Measurements from ENCODE around the gene SLX9. TPM values are rescaled to one million over a fixed set of nuclear protein-coding genes. Genes with fewer than 3 reads are reported as not detected.

Gene SLX9
- polyA plus RNA-seq, 1 donor from 2014 or later: 15.4 TPM

DNA sequence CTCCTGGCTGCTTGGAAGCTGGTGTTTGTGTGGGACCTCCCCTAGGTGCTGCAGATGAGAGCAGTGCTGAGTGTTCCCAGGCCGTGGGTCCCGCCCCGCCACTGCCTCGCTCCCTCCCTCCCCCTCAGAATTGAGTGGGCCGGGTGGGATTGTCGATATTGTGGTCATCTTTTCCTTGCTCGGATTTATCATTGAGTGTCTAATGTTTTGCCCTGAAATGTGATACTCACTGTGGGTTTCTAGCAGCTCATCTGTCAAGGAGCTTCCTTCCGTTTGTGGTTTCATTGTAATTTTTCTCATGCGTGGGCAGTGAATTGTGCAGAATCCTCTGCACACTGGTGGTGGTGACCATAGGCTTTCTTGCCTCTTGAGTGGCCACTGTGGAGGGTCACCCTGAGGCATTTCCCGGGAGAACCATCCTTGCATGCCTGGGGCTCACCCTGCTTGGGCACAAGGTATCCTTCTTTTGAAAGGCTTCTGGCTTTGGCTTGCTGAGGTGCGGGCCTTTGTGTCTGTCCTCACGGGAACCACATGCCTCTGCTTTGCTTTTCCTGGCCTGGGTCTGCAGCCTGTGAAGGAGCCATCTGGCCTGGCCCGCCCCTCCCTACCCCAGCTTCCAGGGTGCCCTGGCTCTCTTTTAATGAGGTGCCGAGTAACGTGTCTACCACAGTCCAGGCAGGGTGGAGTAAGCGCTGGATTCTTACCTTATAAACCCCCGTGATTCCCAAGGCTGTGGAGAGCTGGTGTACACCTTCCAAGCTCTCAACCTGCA, 25.6 kb downstream of the SLX9 start:
- Histone ChIP-seq H3K9me3 (ENCODE audit: low read length) (no peaks in the 10 kb centered on the region), H3F3A (ENCODE audit: insufficient read depth, low read length, poor library complexity, severe bottlenecking) (no peaks in the 10 kb centered on the region), H3K79me2 (replicated peaks; ENCODE audit: insufficient read depth, low read length) (no peaks in the 10 kb centered on the region), H2AFZ (ENCODE audit: low read depth, low read length) (no peak overlapping the region), H3K27ac (ENCODE audit: low read length) (no peak overlapping the region), H3K4me3 (ENCODE audit: low read length) (no peak overlapping the region), H4K20me1 (ENCODE audit: insufficient read depth) (no peaks in the 10 kb centered on the region), H3K4me2 (ENCODE audit: low read length) (no peak overlapping the region), H3K36me3 (ENCODE audit: insufficient read depth, low read length) (peaks cover 3% of the 10 kb centered on the region), H3K9me2 (ENCODE audit: insufficient read depth, low read length) (no peaks in the 10 kb centered on the region), H3K27me3 (ENCODE audit: insufficient read depth, low read depth, low read length) (no peaks in the 10 kb centered on the region), H3K9ac (ENCODE audit: low read length) (no peak overlapping the region)
- TF ChIP-seq EZH2 (IDR thresholded peaks at IDR 0.05; ENCODE audit: borderline replicate concordance, insufficient read depth, low read length, poor library complexity, severe bottlenecking) (no peak), SMC3 (conservative IDR thresholded peaks at IDR 0.05; ENCODE audit: poor library complexity) (no peak), TAF1 (IDR thresholded peaks at IDR 0.05; ENCODE audit: low read depth) (no peak), EP300 (conservative IDR thresholded peaks at IDR 0.05; ENCODE audit: poor library complexity, severe bottlenecking) (no peak), RAD21 (conservative IDR thresholded peaks at IDR 0.05) (no peak), POLR2AphosphoS5 (IDR thresholded peaks at IDR 0.05) (no peak), MXI1 (conservative IDR thresholded peaks at IDR 0.05; ENCODE audit: poor library complexity, severe bottlenecking) (no peak)
- TF ChIP-seq, protein P1, sequence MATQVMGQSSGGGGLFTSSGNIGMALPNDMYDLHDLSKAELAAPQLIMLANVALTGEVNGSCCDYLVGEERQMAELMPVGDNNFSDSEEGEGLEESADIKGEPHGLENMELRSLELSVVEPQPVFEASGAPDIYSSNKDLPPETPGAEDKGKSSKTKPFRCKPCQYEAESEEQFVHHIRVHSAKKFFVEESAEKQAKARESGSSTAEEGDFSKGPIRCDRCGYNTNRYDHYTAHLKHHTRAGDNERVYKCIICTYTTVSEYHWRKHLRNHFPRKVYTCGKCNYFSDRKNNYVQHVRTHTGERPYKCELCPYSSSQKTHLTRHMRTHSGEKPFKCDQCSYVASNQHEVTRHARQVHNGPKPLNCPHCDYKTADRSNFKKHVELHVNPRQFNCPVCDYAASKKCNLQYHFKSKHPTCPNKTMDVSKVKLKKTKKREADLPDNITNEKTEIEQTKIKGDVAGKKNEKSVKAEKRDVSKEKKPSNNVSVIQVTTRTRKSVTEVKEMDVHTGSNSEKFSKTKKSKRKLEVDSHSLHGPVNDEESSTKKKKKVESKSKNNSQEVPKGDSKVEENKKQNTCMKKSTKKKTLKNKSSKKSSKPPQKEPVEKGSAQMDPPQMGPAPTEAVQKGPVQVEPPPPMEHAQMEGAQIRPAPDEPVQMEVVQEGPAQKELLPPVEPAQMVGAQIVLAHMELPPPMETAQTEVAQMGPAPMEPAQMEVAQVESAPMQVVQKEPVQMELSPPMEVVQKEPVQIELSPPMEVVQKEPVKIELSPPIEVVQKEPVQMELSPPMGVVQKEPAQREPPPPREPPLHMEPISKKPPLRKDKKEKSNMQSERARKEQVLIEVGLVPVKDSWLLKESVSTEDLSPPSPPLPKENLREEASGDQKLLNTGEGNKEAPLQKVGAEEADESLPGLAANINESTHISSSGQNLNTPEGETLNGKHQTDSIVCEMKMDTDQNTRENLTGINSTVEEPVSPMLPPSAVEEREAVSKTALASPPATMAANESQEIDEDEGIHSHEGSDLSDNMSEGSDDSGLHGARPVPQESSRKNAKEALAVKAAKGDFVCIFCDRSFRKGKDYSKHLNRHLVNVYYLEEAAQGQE (IDR thresholded peaks at IDR 0.05; ENCODE audit: borderline replicate concordance): no peak
- TF ChIP-seq, protein P2, sequence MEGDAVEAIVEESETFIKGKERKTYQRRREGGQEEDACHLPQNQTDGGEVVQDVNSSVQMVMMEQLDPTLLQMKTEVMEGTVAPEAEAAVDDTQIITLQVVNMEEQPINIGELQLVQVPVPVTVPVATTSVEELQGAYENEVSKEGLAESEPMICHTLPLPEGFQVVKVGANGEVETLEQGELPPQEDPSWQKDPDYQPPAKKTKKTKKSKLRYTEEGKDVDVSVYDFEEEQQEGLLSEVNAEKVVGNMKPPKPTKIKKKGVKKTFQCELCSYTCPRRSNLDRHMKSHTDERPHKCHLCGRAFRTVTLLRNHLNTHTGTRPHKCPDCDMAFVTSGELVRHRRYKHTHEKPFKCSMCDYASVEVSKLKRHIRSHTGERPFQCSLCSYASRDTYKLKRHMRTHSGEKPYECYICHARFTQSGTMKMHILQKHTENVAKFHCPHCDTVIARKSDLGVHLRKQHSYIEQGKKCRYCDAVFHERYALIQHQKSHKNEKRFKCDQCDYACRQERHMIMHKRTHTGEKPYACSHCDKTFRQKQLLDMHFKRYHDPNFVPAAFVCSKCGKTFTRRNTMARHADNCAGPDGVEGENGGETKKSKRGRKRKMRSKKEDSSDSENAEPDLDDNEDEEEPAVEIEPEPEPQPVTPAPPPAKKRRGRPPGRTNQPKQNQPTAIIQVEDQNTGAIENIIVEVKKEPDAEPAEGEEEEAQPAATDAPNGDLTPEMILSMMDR (IDR thresholded peaks at IDR 0.05; ENCODE audit: poor library complexity, severe bottlenecking): no peak

DNA sequence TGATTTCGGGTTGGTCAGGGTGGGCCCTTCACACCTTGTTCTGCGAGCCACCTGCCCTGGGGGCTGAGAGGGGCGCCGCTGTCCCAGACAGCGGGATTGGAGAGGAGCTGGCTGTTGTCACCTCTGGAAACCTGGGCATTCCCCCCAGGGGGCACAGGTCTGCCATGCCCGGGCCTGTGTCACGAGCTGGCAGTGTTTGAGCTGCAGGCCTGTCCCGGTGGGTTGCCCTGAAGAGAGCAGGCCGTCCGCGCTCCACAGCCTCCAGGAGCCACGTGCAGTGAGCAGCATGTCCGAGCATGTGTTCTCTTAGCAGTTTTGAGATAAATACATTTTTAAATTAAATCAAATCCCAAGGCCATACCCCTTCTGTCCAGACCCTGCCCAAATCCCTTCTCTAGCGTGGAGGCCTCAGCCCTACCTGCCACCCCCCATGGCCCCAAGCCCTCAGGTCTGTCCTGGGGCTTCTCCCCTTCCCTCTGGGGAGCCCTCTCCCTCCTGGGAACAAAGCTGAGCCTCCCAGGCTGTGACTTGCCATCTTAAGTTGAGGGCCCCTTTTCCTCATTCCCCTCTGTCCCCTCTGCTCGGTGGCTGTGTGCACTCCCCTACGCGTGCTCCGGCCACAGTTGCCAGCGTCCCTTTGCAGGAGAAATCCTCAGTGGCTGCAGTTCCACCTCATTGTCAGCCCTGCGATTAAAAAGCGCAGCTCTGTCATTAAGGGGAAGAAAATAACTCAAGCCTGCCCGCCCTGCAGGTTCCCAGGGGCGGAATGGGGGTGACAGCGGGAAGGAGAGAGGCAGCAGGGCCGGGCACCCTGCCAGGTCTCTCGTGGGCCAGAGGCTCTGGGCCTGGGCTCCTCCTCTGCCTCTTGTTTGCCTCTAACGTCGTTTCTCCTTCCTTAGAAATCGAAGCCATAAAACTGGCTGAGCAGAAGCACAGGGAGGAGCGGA, 26.6 kb downstream of the SLX9 start:
- TF ChIP-seq POLR2AphosphoS5 (IDR thresholded peaks at IDR 0.05) (no peak), TAF1 (IDR thresholded peaks at IDR 0.05; ENCODE audit: low read depth) (no peak), MXI1 (conservative IDR thresholded peaks at IDR 0.05; ENCODE audit: poor library complexity, severe bottlenecking) (no peak), EP300 (conservative IDR thresholded peaks at IDR 0.05; ENCODE audit: poor library complexity, severe bottlenecking) (no peak), SMC3 (conservative IDR thresholded peaks at IDR 0.05; ENCODE audit: poor library complexity) (no peak), RAD21 (conservative IDR thresholded peaks at IDR 0.05) (no peak), EZH2 (IDR thresholded peaks at IDR 0.05; ENCODE audit: borderline replicate concordance, insufficient read depth, low read length, poor library complexity, severe bottlenecking) (no peak)
- TF ChIP-seq, protein P1 (IDR thresholded peaks at IDR 0.05; ENCODE audit: borderline replicate concordance): no peak
- TF ChIP-seq, protein P2 (IDR thresholded peaks at IDR 0.05; ENCODE audit: poor library complexity, severe bottlenecking): no peak
- no peaks in the 10 kb centered on the region for H3K9me3 ChIP-seq (ENCODE audit: low read length)
- H3K79me2 ChIP-seq (replicated peaks; ENCODE audit: insufficient read depth, low read length): no peaks in the 10 kb centered on the region
- no peak overlapping the region for H3K4me3 ChIP-seq (ENCODE audit: low read length)
- no peaks in the 10 kb centered on the region for H4K20me1 ChIP-seq (ENCODE audit: insufficient read depth)
- no peak overlapping the region for H3K9ac ChIP-seq (ENCODE audit: low read length)
- no peak overlapping the region for H3K27ac ChIP-seq (ENCODE audit: low read length)
- no peaks in the 10 kb centered on the region for H3K27me3 ChIP-seq (ENCODE audit: insufficient read depth, low read depth, low read length)
- no peaks in the 10 kb centered on the region for H3K9me2 ChIP-seq (ENCODE audit: insufficient read depth, low read length)
- no peak overlapping the region for H3K4me2 ChIP-seq (ENCODE audit: low read length)
- H2AFZ ChIP-seq (ENCODE audit: low read depth, low read length): no peak overlapping the region
- no peaks in the 10 kb centered on the region for H3F3A ChIP-seq (ENCODE audit: insufficient read depth, low read length, poor library complexity, severe bottlenecking)
- H3K36me3 ChIP-seq (ENCODE audit: insufficient read depth, low read length): no peaks in the 10 kb centered on the region
